ENCODE data around the gene S100B. TPM values are rescaled to one million over a fixed set of nuclear protein-coding genes. Genes with fewer than 3 reads are reported as not detected.

S100B gene
- total RNA-seq, 1 donor: 1.4 TPM

- Histone ChIP-seq H3K4me3 (ENCODE audit: insufficient read depth, low read length) (no peak overlapping the region), H4K20me1 (ENCODE audit: insufficient read depth, low read length) (no peaks in the 10 kb centered on the region), H3K9me3 (ENCODE audit: low read depth, low read length) (no peaks in the 10 kb centered on the region), H2AFZ (ENCODE audit: low read length) (no peak overlapping the region), H3K27me3 (ENCODE audit: insufficient read depth, low read length) (no peaks in the 10 kb centered on the region), H3K4me2 (ENCODE audit: insufficient read depth, low read length) (no peak overlapping the region), H3K36me3 (ENCODE audit: insufficient read depth, low read length) (peaks cover 62% of the 10 kb centered on the region), H3K27ac (ENCODE audit: low read depth, low read length) (no peak overlapping the region), H3K4me1 (ENCODE audit: insufficient read depth, low read length) (no peaks in the 10 kb centered on the region), H3K79me2 (ENCODE audit: insufficient read depth, low read length) (no peaks in the 10 kb centered on the region)
- DNase-seq (ENCODE audit: insufficient read length, low spot score, missing footprints): peak; percentile 27
- no peak for TF ChIP-seq CTCF (IDR thresholded peaks at IDR 0.05; ENCODE audit: extremely low read depth, low read depth, low read length)
Measured at GRCh38 chr21:46567348-46567747, 37.5 kb downstream of the S100B start.

GRCh38 chr21:46564391-46564790 is 40.5 kb downstream of the S100B start:
- no peak overlapping the region for H2AFZ ChIP-seq (ENCODE audit: low read length)
- no peaks in the 10 kb centered on the region for H3K79me2 ChIP-seq (ENCODE audit: insufficient read depth, low read length)
- no peaks in the 10 kb centered on the region for H3K4me1 ChIP-seq (ENCODE audit: insufficient read depth, low read length)
- H3K27ac ChIP-seq (ENCODE audit: low read depth, low read length): no peak overlapping the region
- TF ChIP-seq CTCF (IDR thresholded peaks at IDR 0.05; ENCODE audit: extremely low read depth, low read depth, low read length): no peak
- no peak overlapping the region for H3K4me2 ChIP-seq (ENCODE audit: insufficient read depth, low read length)
- no peaks in the 10 kb centered on the region for H4K20me1 ChIP-seq (ENCODE audit: insufficient read depth, low read length)
- no peaks in the 10 kb centered on the region for H3K27me3 ChIP-seq (ENCODE audit: insufficient read depth, low read length)
- H3K9me3 ChIP-seq (ENCODE audit: low read depth, low read length): no peaks in the 10 kb centered on the region
- H3K4me3 ChIP-seq (ENCODE audit: insufficient read depth, low read length): no peak overlapping the region
- DNase-seq (ENCODE audit: insufficient read length, low spot score, missing footprints): peak; percentile 27
- H3K36me3 ChIP-seq (ENCODE audit: insufficient read depth, low read length): peaks cover 73% of the 10 kb centered on the region

- DNase-seq (ENCODE audit: insufficient read length, low spot score, missing footprints): peak; percentile 79
- Histone ChIP-seq H3K27ac (ENCODE audit: low read depth, low read length) (no peak overlapping the region), H3K27me3 (ENCODE audit: insufficient read depth, low read length) (no peaks in the 10 kb centered on the region), H4K20me1 (ENCODE audit: insufficient read depth, low read length) (no peaks in the 10 kb centered on the region), H3K4me2 (ENCODE audit: insufficient read depth, low read length) (no peak overlapping the region), H3K79me2 (ENCODE audit: insufficient read depth, low read length) (no peaks in the 10 kb centered on the region), H3K4me3 (ENCODE audit: insufficient read depth, low read length) (no peak overlapping the region), H3K4me1 (ENCODE audit: insufficient read depth, low read length) (no peaks in the 10 kb centered on the region), H3K36me3 (ENCODE audit: insufficient read depth, low read length) (peaks cover 80% of the 10 kb centered on the region), H3K9me3 (ENCODE audit: low read depth, low read length) (no peaks in the 10 kb centered on the region), H2AFZ (ENCODE audit: low read length) (no peak overlapping the region)
- no peak for TF ChIP-seq CTCF (IDR thresholded peaks at IDR 0.05; ENCODE audit: extremely low read depth, low read depth, low read length)
Measured at GRCh38 chr21:46562964-46563607, 41.8 kb downstream of the S100B start.

GRCh38 chr21:46562472-46562871 is 42.4 kb downstream of the S100B start:
- no peaks in the 10 kb centered on the region for H3K79me2 ChIP-seq (ENCODE audit: insufficient read depth, low read length)
- peak; percentile 50 for DNase-seq (ENCODE audit: insufficient read length, low spot score, missing footprints)
- no peak overlapping the region for H3K4me2 ChIP-seq (ENCODE audit: insufficient read depth, low read length)
- H3K4me1 ChIP-seq (ENCODE audit: insufficient read depth, low read length): no peaks in the 10 kb centered on the region
- peaks cover 74% of the 10 kb centered on the region for H3K36me3 ChIP-seq (ENCODE audit: insufficient read depth, low read length)
- no peak overlapping the region for H3K27ac ChIP-seq (ENCODE audit: low read depth, low read length)
- no peak overlapping the region for H3K4me3 ChIP-seq (ENCODE audit: insufficient read depth, low read length)
- H2AFZ ChIP-seq (ENCODE audit: low read length): no peak overlapping the region
- no peaks in the 10 kb centered on the region for H3K9me3 ChIP-seq (ENCODE audit: low read depth, low read length)
- no peaks in the 10 kb centered on the region for H3K27me3 ChIP-seq (ENCODE audit: insufficient read depth, low read length)
- H4K20me1 ChIP-seq (ENCODE audit: insufficient read depth, low read length): no peaks in the 10 kb centered on the region
- no peak for TF ChIP-seq CTCF (IDR thresholded peaks at IDR 0.05; ENCODE audit: extremely low read depth, low read depth, low read length)

All from osteoblast (primary cell).